Fibroblast of mammary gland (primary cell): ENCODE data around the gene PYGM.
"Not testable (repeated sequence)": the region's sequence is repeated elsewhere in the genome, so short reads cannot be mapped to it uniquely, and the experiment has no call there.

ENCODE experiments used
- DNase-seq: peaks from one replicate; pipeline ENCODE4 v3.0.0-alpha.2; 2010; ENCODE audit warnings: low read depth
- H3K4me3 ChIP-seq: 2 replicates; pipeline ENCODE4 v1.5.1; 2011; ENCODE audit warnings: low read depth, mild to moderate bottlenecking, low read length, moderate library complexity; ENCODE audit not compliant: control insufficient read depth
- CTCF ChIP-seq: conservative IDR thresholded peaks from 2 replicates; pipeline ENCODE4 v1.5.1; 2011; ENCODE audit warnings: low read depth, low read length, inconsistent platforms; ENCODE audit not compliant: control insufficient read depth, insufficient read depth

The PYGM gene

DNA sequence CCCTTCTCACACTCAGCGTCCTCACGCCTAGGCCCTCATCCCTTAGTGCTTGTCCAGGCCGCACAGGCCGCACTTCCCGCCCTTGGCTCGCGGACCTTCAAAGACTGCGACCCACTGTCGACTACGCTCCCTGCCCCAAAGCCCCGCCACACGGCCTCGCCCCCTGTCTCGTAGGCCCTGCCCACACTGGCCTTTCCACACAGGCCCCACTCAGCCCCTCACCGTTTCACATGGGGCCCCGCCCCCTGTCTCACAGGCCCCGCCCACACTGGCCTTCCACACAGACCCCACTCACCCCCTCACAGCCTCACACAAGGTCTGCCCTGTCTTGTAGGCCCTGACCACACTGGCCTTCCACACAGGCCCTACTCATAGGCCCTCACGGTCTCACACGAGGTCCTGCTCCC, 47.8 kb downstream of the PYGM start:
- H3K4me3 ChIP-seq: no peak overlapping the region
- TF ChIP-seq CTCF: no peak
- DNase-seq: no peak

DNA sequence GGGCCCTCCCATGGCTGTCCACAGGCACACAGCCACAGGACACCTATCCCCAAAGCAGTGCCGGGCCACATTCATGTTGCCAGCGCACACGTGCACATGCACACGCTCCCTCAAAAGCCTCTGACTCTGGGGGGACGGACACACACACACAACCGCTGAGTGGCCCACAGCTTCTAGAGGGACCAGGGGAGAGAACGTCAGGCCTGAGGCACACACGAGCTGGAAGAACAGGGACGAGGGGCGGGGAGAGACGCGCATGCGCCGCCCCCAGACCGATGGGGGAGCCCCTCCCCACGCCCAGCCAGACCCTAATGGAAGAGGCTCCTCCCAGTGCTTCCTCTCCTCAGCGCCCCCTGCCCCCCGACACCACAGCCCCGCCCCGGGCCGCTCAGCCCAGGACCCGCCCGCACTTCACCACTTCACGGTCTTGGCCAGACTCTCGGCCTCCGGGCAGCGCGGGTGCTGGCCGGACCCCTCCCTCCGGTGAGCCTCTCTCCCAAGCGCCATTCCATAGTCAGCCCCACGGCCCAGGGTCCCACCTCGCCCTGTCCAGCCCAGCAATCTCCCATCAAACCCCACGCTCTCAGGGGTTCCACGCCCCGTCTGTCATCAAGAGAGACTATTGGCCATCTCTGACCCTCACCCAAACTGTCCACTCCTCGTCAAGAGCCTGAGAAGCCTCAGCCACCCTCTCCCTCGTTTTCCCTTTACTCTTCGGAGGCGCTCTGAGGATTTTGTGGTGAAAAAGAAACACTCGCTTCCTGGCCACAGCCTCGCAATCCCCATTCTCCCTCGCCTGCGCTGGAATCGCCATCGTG, 48.4 kb downstream of the PYGM start:
- H3K4me3 ChIP-seq: no peak overlapping the region
- no peak for DNase-seq
- no peak for TF ChIP-seq CTCF

DNA sequence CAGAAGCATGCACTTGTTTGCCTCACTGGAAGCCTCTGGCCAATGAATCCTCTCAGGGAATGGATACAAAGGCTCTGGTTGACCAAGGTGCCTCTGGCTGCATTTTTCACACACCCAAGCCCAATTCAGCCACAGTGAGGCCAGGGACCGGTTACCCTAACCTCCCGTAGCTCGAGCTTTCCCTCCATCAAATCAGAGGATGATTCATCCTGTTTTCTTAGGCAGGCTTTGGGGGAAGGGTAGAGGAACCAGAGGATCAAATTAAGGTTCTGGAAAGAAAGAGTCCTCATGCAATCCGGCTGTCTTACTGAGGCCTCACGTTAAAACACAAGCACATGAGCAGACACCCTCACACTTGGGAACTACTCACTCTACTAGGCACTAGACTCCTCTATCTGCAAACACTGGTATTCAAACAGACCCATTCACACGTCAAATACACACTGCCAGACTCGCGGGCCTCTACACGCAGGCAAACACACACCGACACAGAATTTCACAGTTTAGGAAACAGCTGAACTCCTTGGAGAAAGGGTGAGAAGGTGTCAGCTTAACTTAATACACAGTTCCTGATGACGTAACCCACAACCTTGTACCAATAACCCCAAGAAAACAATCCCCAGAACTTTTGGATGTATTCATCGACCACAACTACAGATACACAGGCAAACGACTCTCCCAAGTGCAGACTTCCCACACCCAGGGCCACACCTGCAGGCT, 49.2 kb downstream of the PYGM start:
- DNase-seq: peak; percentile 31
- no peak overlapping the region for H3K4me3 ChIP-seq

DNA sequence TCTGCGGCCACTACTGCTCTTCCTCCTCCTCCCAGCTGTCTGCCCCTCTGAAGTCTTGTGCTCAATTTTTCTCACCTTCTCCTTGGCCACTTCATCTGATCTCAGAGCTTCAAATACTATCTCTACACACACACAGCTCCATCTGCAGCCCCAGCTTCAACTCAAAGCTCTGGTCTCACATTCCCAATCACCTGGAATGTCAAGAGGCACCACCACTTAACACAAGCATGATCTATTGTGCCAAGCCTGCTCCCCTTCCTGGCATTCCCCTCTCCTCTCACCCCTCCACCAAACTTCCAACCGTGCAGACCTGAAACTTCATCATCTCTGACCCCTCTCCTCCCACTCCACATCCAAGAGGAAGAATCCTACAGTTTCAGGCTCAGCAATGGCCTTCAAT, 54.3 kb downstream of the PYGM start:
- TF ChIP-seq CTCF: no peak
- no peak for DNase-seq
- H3K4me3 ChIP-seq: no peak overlapping the region

More for the DNA sequence above, 49.2 kb downstream of the PYGM start:
- TF ChIP-seq CTCF: no peak

- no peak for DNase-seq
- TF ChIP-seq CTCF: no peak
- no peak overlapping the region for H3K4me3 ChIP-seq
These were observed 56.7 kb downstream of the PYGM start for GRCh38 chr11:64703048-64703447.

- not testable (repeated sequence) for DNase-seq, H3K4me3 ChIP-seq
These were observed 57.8 kb downstream of the PYGM start for GRCh38 chr11:64701956-64702355.

DNA sequence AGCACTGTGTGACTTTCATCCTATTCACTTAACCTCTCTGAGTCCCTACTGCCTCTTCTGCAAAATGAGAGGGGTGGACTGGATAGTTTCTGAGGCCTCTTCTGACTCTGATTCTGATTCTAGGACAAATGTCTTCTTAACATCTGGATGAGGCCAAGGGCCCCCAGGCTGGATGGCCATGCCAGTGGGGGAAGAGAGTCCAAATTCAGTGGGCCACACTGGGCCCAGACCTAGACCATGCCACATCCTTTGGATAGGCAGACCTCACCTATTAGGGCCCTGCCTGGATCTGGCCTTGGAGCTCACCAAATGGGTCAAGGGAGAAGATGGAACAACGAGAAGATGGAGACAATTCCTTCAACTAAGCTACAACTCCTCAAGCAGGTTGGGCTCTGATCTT, 61.3 kb downstream of the PYGM start:
- TF ChIP-seq CTCF: no peak
- no peak for DNase-seq
- no peak overlapping the region for H3K4me3 ChIP-seq
